GM23338 (cell line): Measurements from ENCODE around the gene SPATA9. TPM values are rescaled to one million over a fixed set of nuclear protein-coding genes. Genes with fewer than 3 reads are reported as not detected.

ENCODE experiments used
- ATAC-seq: fragments of 200-7000 bp; cut with Tn5 transposase; 3 replicates; pipeline ENCODE4 v1.9.1; 2020
- DNase-seq: peaks from one replicate; pipeline ENCODE4 v3.0.0-alpha.2; 2015; ENCODE audit warnings: low spot score
- H2AFZ ChIP-seq: fragments of 200-600 bp; sonication (generic); 2 replicates; pipeline ENCODE4 v1.8.0; 2016; ENCODE audit warnings: antibody characterized with exemption, mild to moderate bottlenecking, moderate library complexity
- H3F3A ChIP-seq: fragments of 200-600 bp; sonication (generic); replicated peaks from 2 replicates; pipeline ENCODE4 v1.8.0; 2017; ENCODE audit warnings: antibody characterized with exemption, mixed run types, low read depth
- H3K27ac ChIP-seq: fragments of 200-600 bp; sonication (generic); 2 replicates; pipeline ENCODE4 v1.6.1; 2016; ENCODE audit warnings: low read depth
- H3K27me3 ChIP-seq: fragments of 200-600 bp; sonication (generic); 2 replicates; pipeline ENCODE4 v1.8.0; 2016; ENCODE audit warnings: mild to moderate bottlenecking, mixed run types, moderate library complexity; ENCODE audit not compliant: insufficient read depth
- H3K36me3 ChIP-seq: fragments of 200-600 bp; sonication (generic); 2 replicates; pipeline ENCODE4 v1.8.0; 2016; ENCODE audit warnings: mild to moderate bottlenecking; ENCODE audit not compliant: insufficient read depth
- H3K4me1 ChIP-seq: fragments of 200-600 bp; sonication (generic); 2 replicates; pipeline ENCODE4 v1.8.0; 2016; ENCODE audit warnings: mild to moderate bottlenecking, moderate library complexity; ENCODE audit not compliant: insufficient read depth
- H3K4me2 ChIP-seq: fragments of 200-600 bp; sonication (generic); 2 replicates; pipeline ENCODE4 v1.7.1; 2017; ENCODE audit warnings: mixed run types
- H3K4me3 ChIP-seq: fragments of 200-600 bp; sonication (generic); 2 replicates; pipeline ENCODE4 v1.6.1; 2016; ENCODE audit warnings: mixed run types
- H3K79me2 ChIP-seq: fragments of 200-600 bp; sonication (generic); replicated peaks from 2 replicates; pipeline ENCODE4 v1.8.0; 2017; ENCODE audit warnings: mild to moderate bottlenecking; ENCODE audit not compliant: insufficient read depth
- H3K9me2 ChIP-seq: fragments of 200-600 bp; sonication (generic); 2 replicates; pipeline ENCODE4 v1.8.0; 2017; ENCODE audit not compliant: insufficient read depth
- H4K20me1 ChIP-seq: fragments of 200-600 bp; sonication (generic); replicated peaks from 2 replicates; pipeline ENCODE4 v1.8.0; 2017; ENCODE audit warnings: mild to moderate bottlenecking; ENCODE audit not compliant: insufficient read depth
- H3K27ac Mint-ChIP-seq: 2 replicates; pipeline ENCODE4 v1.8.0; 2020; ENCODE audit warnings: inconsistent platforms, mild to moderate bottlenecking, moderate library complexity, mixed read lengths
- H3K27me3 Mint-ChIP-seq: 3 replicates; pipeline ENCODE4 v1.8.0; 2022; ENCODE audit warnings: low read depth, mild to moderate bottlenecking, moderate library complexity, mixed read lengths, inconsistent platforms; ENCODE audit not compliant: insufficient read depth, poor library complexity
- H3K36me3 Mint-ChIP-seq: 3 replicates; pipeline ENCODE4 v1.8.0; 2021; ENCODE audit warnings: low read depth, mild to moderate bottlenecking, inconsistent platforms, moderate library complexity, mixed read lengths
- H3K4me1 Mint-ChIP-seq: 3 replicates; pipeline ENCODE4 v1.8.0; 2020; ENCODE audit warnings: mild to moderate bottlenecking, inconsistent platforms, mixed read lengths
- H3K4me3 Mint-ChIP-seq: 3 replicates; pipeline ENCODE4 v1.8.0; 2021; ENCODE audit warnings: moderate library complexity, mild to moderate bottlenecking, inconsistent platforms, mixed read lengths
- H3K9me3 Mint-ChIP-seq: 3 replicates; pipeline ENCODE4 v1.8.0; 2020; ENCODE audit warnings: moderate library complexity, mild to moderate bottlenecking, inconsistent platforms, mixed read lengths
- CREB1 ChIP-seq: fragments of 250-450 bp; sonication (Bioruptor Pico); IDR thresholded peaks from 2 replicates; pipeline ENCODE4 v1.5.0; 2020; ENCODE audit warnings: low read depth, mild to moderate bottlenecking, moderate library complexity
- EZH2 ChIP-seq: fragments of 200-600 bp; sonication (generic); IDR thresholded peaks from one replicate; pipeline ENCODE4 v1.8.0; 2017; ENCODE audit warnings: antibody characterized with exemption, mild to moderate bottlenecking, low read depth; ENCODE audit not compliant: unreplicated experiment
- NANOG ChIP-seq: IDR thresholded peaks from 2 replicates; pipeline ENCODE4 v1.6.1; 2016; ENCODE audit warnings: antibody characterized with exemption, borderline replicate concordance
- REST ChIP-seq: IDR thresholded peaks from one replicate; pipeline ENCODE4 v1.6.1; 2018; ENCODE audit warnings: antibody characterized with exemption; ENCODE audit not compliant: unreplicated experiment
- ZNF331 ChIP-seq: fragments of 250-450 bp; sonication (Bioruptor Pico); IDR thresholded peaks from 2 replicates; pipeline ENCODE4 v1.5.0; 2020; ENCODE audit warnings: low read depth, mild to moderate bottlenecking, moderate library complexity
- ZNF462 ChIP-seq: fragments of 250-450 bp; sonication (Bioruptor Pico); IDR thresholded peaks from 2 replicates; pipeline ENCODE4 v1.5.0; 2020; ENCODE audit warnings: mild to moderate bottlenecking, moderate library complexity
- polyA plus RNA-seq: library from polyadenylated mRNA; unstranded; fragments of >200 nt; fragmentation: Nextera tagmentation; extraction: Ambion mirVana; gene quantifications from 2 replicates; pipeline ENCODE4 v1.2.1, GENCODE V29; 2016
- total RNA-seq: library from RNA; depleted of rRNA; stranded (reverse); fragments of >200 nt; shearing (Covaris generic); gene quantifications from 2 replicates; pipeline ENCODE4 v1.2.3, GENCODE V29; 2014

SPATA9 gene
- total and polyA plus RNA-seq, 2 experiments from 2014 or later, result not detected

GRCh38 chr5:95730730-95731570 is 48.2 kb upstream of the SPATA9 start, which contains the start of gene RHOBTB3:
Gene RHOBTB3, plus strand, starts transcription at chr5:95731336. Its CDS starts 347 bp downstream, at chr5:95731683.
- H3K4me3 Mint-ChIP-seq, result peak within 1 kb of the TSS; percentile 87
- ATAC-seq, result peak; percentile 86
- no peaks in the 10 kb centered on the region for H3K9me3 Mint-ChIP-seq
- H4K20me1 ChIP-seq, result no peaks in the 10 kb centered on the region; the same call in 1 of the 2 replicates
- peaks cover 49% of the 10 kb centered on the region for H3K4me1 Mint-ChIP-seq
- no peaks in the 10 kb centered on the region for H3F3A ChIP-seq
- peak within 1 kb of the TSS; percentile 94 for H2AFZ ChIP-seq
- TF ChIP-seq EZH2, result no peak
- TF ChIP-seq CREB1 (CRISPR knock-in tag), result no peak
- no peak for TF ChIP-seq ZNF331 (CRISPR knock-in tag)
- no peak for TF ChIP-seq NANOG
- TF ChIP-seq ZNF462 (CRISPR knock-in tag), result no peak
- no peak for TF ChIP-seq REST
- no peaks in the 10 kb centered on the region for H3K36me3 ChIP-seq
- H3K27ac ChIP-seq, result no peak within 1 kb of the TSS
- no peaks in the 10 kb centered on the region for H3K9me2 ChIP-seq
- peak; percentile 89 for DNase-seq
- H3K27me3 ChIP-seq, result peaks cover 78% of the 10 kb centered on the region
- no peak within 1 kb of the TSS for H3K27ac Mint-ChIP-seq
- H3K27me3 Mint-ChIP-seq, result peaks cover 18% of the 10 kb centered on the region
- H3K4me2 ChIP-seq, result peak within 1 kb of the TSS; percentile 92
- peak within 1 kb of the TSS; percentile 62 for H3K4me3 ChIP-seq
- H3K79me2 ChIP-seq, result no peaks in the 10 kb centered on the region
- no peaks in the 10 kb centered on the region for H3K36me3 Mint-ChIP-seq
- H3K4me1 ChIP-seq, result peaks cover 29% of the 10 kb centered on the region
